HG02798 (cell line): ENCODE measurements around the gene ALG5.

ENCODE experiments used
- ATAC-seq: cut with Tn5 transposase; IDR thresholded peaks from one replicate; pipeline ENCODE4 v1.9.1; 2021; ENCODE audit warnings: mild to moderate bottlenecking; ENCODE audit not compliant: unreplicated experiment, poor library complexity

The ALG5 gene

DNA sequence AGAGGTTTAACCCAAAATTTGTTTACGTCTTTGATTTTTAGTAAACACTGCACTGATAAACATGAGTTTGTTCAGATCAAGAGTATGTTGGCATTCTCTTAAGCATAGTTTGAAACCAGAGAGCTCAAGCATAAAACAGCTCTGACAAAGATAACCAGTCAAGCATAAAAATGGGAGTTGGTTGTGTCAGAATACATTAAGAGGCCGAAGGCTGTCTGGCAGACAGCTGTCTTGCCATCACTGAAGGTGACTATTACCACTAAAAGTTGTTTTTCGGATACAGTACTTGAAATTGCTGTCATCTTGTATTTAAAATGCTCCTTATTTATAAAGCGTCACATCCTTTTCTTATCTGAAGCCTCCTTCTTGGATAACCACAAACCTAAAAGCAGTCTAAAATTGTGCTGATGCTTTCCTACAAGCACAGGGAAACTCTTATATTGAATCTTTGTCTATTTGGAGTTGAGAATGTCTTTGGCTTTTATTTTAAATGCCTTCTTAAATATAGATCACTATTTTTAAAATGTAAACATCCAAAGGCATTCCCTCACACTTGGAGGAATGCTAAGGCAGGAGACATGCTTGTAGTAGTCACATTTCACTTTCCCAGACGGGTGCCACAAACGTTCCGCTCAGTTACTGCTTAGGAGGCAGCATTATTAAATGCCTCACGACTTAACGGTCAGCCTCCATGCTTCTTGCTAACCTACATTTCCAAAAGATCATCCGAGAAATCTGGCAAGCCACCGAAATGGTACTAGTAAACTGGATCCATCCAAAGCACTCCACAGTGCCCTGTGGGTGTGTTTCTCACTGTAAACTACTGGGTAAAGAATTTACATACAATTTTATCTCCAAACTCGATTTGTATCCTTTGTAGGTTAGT lies 80.7 kb downstream of the ALG5 start:
- no peak for ATAC-seq

DNA sequence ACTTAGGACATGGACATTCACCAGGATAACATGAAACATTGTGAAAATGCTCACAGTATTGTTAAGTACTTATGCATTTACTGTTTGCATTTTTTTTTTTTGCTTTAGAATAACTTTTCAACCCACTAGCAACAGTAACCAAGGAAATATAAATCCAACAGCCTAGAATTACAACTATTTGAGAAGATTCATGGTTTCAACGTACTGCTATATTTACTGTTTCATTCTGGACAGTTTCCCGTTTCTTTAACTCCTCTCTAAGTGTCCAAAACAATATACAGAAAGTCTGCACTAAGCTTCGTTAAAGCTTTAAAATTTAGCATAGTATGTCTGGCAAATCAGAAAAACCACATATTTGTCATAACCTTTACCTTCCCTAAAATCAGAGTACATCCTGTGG lies 81.8 kb downstream of the ALG5 start:
- ATAC-seq: no peak

DNA sequence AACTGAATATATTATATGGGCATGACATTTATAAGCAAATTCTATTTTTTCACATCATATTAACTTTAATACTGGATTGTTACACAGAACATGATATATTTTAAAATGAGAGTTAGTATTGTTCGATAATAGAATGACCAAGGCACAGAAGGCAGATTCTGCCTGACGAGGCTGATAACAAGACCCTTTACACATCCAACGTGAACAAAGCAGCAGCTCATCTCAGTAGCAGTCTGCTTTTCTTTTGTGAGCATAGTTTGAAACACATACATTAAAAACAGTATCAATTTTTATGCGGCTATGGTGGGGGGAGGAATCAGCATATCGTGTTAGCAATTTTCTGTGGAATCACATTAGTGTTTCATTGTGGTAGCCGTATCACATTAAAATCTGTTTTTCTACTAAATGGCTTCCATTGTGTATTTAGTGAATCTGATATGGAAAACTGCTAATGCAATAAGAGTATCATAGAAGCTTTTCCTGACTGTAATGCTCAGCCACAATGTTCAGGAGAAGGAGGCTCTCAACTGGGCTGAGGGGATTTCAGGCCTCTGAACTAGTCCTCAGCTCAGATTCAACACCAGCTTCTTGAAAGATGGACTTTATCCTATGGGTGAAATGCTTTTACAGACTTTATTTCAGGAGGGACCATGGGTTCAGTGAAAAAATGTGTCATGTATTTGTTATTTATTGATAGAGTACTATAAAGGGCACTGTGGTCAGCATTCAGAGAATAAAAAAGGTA lies 83.1 kb downstream of the ALG5 start:
- ATAC-seq: no peak

DNA sequence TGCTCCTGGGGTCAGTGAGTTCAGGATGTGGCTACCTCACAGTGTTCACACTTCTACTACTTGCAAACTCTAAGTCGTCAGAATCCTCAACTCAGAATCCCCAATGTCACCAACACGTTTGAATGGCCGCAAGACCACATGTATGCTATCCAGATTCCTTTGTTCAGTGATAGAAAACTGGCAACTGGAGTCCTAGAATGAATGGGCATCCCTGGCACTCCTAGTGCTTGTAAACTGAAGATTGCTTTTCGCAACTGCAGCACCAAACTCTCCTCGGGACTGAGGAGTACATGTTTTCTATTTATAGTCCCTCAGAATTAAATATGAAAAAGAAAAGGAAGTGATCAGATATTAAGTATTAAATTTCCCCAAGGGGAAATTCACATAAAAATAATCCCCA lies 84.0 kb downstream of the ALG5 start:
- ATAC-seq: no peak

DNA sequence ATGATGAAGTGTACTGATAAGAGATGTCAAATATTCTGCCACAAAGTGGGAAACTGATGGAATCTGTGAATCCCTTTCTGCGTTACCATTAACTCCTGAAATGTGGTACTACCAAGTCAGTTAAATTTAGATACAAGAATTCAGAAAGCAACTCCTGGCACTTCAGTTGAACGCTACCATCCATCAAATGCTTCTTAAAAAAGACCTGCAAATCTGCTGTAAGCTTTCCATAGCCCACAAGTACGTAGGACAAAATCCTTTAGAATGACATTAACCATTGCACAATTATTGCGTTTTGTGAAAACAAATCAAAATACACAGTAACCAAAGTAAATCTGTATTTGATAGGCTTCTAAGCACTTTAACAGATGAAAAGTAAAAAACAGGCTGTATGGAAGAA lies 84.5 kb downstream of the ALG5 start:
- no peak for ATAC-seq

DNA sequence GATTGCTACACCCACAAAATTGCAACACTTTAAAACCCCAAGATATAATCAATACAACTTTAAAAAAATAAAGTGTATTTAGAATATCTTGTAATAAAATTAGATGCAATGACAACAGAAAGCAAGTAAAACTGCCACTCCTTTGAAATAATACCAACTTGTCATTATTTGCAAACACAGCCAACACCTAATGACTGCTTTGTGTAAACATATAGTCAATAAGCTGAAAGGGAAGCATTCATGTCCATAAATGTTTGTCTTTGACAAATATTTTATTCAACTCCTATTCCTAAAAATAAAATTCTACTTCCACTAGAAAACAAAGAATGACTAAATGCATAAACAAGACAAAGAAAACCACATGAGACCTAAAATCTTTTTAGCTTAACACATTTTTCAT lies 85.7 kb downstream of the ALG5 start:
- no peak for ATAC-seq

DNA sequence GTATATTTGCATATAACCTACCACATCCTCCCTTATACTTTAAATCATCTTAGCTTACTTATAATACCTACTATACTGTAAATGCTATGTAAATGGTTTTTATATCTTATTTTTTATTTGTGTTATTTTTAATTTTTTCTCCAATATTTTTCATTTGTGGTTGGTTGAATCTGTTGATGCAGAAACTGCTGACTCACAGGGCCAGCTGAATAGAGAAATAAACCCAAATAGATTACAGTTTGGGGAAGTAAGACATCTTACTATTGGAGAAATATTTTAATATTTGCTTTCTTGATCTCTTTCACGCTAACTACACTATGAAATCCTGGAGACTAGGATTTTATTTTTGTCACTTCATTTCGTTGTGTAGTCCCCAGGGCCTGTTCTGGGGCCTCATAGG lies 86.2 kb downstream of the ALG5 start:
- ATAC-seq: no peak

DNA sequence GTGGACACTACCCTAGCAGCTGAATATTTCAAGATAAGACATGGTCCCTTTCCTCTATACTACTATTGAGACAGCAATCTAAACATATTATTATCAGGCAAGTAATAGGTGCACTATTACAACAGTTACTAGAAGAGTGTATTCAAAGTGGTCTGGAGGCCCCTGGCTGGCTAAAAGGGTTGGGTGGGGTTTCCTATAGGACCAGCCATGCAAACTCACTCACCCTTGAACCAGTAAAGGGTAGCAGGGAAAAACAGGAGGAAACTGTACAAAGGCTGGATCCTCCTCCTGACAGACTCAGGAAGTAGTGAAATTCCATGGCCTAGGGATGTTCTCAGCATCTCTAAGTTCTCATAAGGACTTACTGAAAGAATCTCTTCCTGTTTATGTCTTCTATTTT lies 86.8 kb downstream of the ALG5 start:
- ATAC-seq: no peak

DNA sequence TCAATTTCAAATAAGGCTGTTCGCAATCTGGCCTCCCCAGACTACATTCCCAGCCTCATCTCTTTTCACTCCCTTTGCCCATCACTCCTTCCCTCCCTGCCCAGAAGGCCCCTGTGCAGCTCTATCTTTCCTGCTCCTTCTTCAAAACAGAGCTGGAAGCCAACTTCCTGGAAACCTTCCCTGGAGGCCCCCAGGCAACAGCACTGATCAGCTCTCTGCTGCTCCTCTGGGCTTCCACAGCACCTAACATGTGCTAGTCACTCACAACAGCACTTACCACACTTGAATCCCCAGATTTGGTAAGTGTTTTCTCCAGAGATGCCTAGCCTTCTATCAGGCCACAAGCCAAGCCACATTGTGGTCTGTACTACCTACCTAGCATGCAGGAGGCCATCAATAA lies 88.6 kb downstream of the ALG5 start:
- ATAC-seq: no peak

DNA sequence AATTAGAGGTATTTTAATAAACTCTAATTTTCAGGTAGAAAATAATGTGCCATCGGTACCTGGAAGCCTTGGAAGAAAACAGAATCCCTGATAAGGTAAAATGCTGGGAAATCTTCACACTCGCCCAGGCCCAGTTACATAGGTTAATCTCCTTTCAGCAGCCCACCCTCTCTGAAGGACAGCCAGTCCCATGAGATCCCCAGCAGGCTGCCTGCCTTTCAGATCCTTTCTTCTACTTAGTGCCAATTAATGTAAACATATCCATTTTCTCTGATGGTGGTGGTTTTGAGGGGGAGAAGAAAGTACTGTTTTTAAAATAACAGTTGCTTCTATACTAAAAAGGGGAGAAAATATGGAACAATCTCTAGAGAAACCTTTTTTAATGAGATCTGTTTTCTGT lies 91.3 kb downstream of the ALG5 start:
- no peak for ATAC-seq

DNA sequence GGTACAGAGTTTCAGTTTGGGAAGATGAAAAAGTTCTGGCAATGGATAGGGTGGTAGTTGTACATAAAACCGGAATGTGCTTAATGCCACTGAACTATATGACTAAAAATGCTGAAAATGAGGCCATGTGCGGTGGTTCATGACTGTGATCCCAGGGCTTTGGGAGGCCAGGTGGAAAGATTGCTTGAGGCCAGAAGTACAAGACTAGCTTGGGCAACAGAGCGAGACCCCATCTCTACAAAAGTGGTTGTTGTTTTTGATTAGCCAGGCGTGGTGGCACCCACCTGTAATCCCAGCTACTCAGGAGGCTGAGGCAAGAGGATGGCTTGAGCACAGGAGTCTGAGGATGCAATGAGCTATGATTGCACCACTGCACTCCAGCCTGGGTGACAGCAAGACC lies 91.9 kb downstream of the ALG5 start:
- ATAC-seq: no peak

DNA sequence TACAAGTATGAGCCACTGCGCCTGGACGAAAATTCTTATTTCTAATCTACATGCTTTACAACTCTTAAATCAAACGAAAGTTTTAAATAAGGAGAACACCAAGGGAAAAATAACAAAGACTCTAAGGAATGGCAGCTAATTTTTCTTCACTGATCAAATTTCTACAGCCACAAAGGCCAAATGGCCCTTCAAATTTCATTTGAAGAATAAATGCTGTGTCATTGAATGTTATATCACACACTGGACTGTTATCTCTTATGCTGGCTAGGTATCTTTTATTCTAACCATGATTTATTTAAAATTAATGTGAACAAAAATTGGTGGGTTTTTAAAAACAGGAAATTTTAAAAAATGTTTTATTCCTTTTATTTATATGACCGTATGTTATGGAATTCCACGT lies 93.2 kb downstream of the ALG5 start:
- ATAC-seq: no peak

DNA sequence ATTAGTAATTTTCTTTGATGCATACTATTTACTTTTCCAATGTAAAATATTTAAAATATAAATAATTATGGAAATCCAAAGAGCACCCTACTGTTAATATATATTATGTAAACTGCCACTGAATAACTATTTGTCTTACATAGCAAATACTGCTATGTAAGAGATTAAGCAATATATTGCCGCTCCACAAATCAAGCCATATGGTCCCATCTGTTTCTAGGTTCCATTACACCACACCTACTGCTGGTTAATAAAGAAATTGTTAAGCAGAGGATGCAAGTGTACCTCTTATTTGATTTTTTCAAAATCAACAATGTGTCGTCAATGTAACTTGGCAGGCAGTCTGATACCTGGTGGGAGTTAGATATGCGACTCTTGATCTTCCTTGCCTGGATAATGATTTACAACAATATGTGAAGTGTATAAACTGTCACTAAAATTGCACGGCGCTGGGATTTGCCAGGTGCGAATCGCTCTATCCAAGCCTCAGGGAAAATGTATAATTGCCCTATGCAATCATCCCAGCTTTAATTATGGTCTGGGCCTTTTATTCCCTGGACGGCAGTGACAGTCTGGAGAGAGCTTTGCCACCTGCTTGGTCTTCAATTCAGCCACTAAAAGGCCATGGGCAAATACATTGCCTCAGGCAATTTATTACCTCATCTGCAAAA lies 95.1 kb downstream of the ALG5 start:
- ATAC-seq: no peak
